K562 (cell line): ENCODE results near the gene PDK1. TPM values are rescaled to one million over a fixed set of nuclear protein-coding genes. Genes with fewer than 3 reads are reported as not detected.
A peak's percentile ranks its signal among the peaks of the same experiment; 100 is the strongest.

Experiments used
- CCAR2 ChIP-seq: fragments of 200-400 bp; formaldehyde crosslinking; IDR thresholded peaks from 2 replicates; pipeline ENCODE4 v1.6.1; 2017; ENCODE audit warnings: mild to moderate bottlenecking, low read depth, low read length
- CHCHD3 ChIP-seq: fragments of 250-450 bp; sonication (Bioruptor Pico); IDR thresholded peaks from 2 replicates; pipeline ENCODE4 v2.1.2; 2022; ENCODE audit warnings: mild to moderate bottlenecking
- HBP1 ChIP-seq: fragments of 450-650 bp; formaldehyde crosslinking; IDR thresholded peaks from 2 replicates; pipeline ENCODE4 v1.4.0; 2022; ENCODE audit warnings: missing genetic modification characterization
- IRF2 ChIP-seq: sonication (generic); formaldehyde crosslinking; IDR thresholded peaks from 2 replicates; pipeline ENCODE4 v1.8.1; 2022; ENCODE audit warnings: mild to moderate bottlenecking, missing genetic modification reagents
- MYNN ChIP-seq, 2 experiments: sonication (generic); formaldehyde crosslinking in 1 of 2; IDR thresholded peaks; 2 replicates each; pipeline versions ENCODE4 v1.5.0 to v1.6.1; 2016 to 2020; ENCODE audit warnings: antibody characterized with exemption in 1 of 2, missing genetic modification reagents in 1 of 2
- NR4A1 ChIP-seq, 2 experiments: fragments of 250-450 bp in 1 of 2; fragments of 450-650 bp in 1 of 2; sonication (Bioruptor Pico) in 1 of 2; IDR thresholded peaks; 2 replicates each; pipeline versions ENCODE4 v1.4.0 to v1.6.1; 2016 to 2020; ENCODE audit warnings: mild to moderate bottlenecking in 2 of 2, missing compliant biosample characterization in 1 of 2, missing genetic modification characterization in 1 of 2, moderate library complexity in 1 of 2
- PHF21A ChIP-seq: fragments of 450-650 bp; IDR thresholded peaks from 2 replicates; pipeline ENCODE4 v1.6.1; 2017; ENCODE audit warnings: low read depth, borderline replicate concordance
- POLR2AphosphoS5 ChIP-seq: IDR thresholded peaks from 2 replicates; pipeline ENCODE4 v1.6.1; 2011; ENCODE audit warnings: mild to moderate bottlenecking, low read depth, low read length, moderate library complexity; ENCODE audit not compliant: control insufficient read depth, insufficient read depth
- POLR2G ChIP-seq: fragments of 200-400 bp; formaldehyde crosslinking; IDR thresholded peaks from 2 replicates; pipeline ENCODE4 v1.6.1; 2017; ENCODE audit warnings: low read depth, mild to moderate bottlenecking, antibody characterized with exemption, low read length, moderate library complexity
- SNAPC5 ChIP-seq: fragments of 250-450 bp; sonication (Bioruptor Pico); IDR thresholded peaks from 2 replicates; pipeline ENCODE4 v1.8.0; 2021; ENCODE audit warnings: moderate library complexity, mild to moderate bottlenecking, inconsistent platforms
- ZFP36 ChIP-seq: fragments of 150-350 bp; IDR thresholded peaks from 2 replicates; pipeline ENCODE4 v1.6.1; 2018; ENCODE audit warnings: low read length, low read depth; ENCODE audit not compliant: partially characterized antibody
- ZNF174 ChIP-seq: fragments of 250-450 bp; sonication (Bioruptor Pico); IDR thresholded peaks from 2 replicates; pipeline ENCODE4 v1.4.0; 2020; ENCODE audit warnings: mild to moderate bottlenecking
- polyA plus RNA-seq, 8 experiments: library from polyadenylated mRNA; depleted of rRNA in 4 of 8; stranded (reverse) in 5 of 8; unstranded in 3 of 8; fragments of >200 nt; fragmentation: Nextera tagmentation in 2 of 8; fragmentation: Illumina TruSeq in 1 of 8; extraction: Ambion mirVana in 2 of 8; extraction: Trizol in 1 of 8; gene quantifications; 2 replicates each; pipeline versions ENCODE4 v1.2.1 to v1.2.3, GENCODE V29; 2011 to 2014; ENCODE audit warnings: inconsistent platforms in 1 of 8, missing spikeins in 1 of 8
- total RNA-seq, 7 experiments: library from RNA; depleted of rRNA in 6 of 7; stranded (reverse); fragments of >200 nt in 6 of 7; fragmentation: Illumina TruSeq in 2 of 7; extraction: Trizol in 2 of 7; gene quantifications; 2 replicates each; pipeline versions ENCODE4 v1.2.1 to v1.2.3, GENCODE V29; 2011 to 2021; ENCODE audit warnings: low replicate concordance in 1 of 7
- TF ChIP-seq, protein P1 (sequence below), 2 experiments: fragments of 450-650 bp in 1 of 2; sonication (generic) in 1 of 2; formaldehyde crosslinking in 1 of 2; IDR thresholded peaks; 2 replicates each; pipeline versions ENCODE4 v1.7.1 to v1.9.0; 2016 to 2022; ENCODE audit warnings: inconsistent platforms in 1 of 2, mild to moderate bottlenecking in 1 of 2, missing genetic modification reagents in 1 of 2
- TF ChIP-seq, protein P2 (sequence below), 2 experiments: fragments of 450-650 bp in 1 of 2; sonication (generic) in 1 of 2; formaldehyde crosslinking; conservative IDR thresholded peaks; 2 replicates each; pipeline versions ENCODE4 v1.4.0 to v1.8.1; 2020 to 2022; ENCODE audit warnings: mild to moderate bottlenecking in 1 of 2, missing genetic modification reagents in 1 of 2

The PDK1 gene
- total and polyA plus RNA-seq, 9 of the 15 experiments (the other 6 are each of a cell fraction or from before 2014, with no cell fraction given), result 3.5 to 176 (median 13.9) TPM

- TF ChIP-seq, protein P1, sequence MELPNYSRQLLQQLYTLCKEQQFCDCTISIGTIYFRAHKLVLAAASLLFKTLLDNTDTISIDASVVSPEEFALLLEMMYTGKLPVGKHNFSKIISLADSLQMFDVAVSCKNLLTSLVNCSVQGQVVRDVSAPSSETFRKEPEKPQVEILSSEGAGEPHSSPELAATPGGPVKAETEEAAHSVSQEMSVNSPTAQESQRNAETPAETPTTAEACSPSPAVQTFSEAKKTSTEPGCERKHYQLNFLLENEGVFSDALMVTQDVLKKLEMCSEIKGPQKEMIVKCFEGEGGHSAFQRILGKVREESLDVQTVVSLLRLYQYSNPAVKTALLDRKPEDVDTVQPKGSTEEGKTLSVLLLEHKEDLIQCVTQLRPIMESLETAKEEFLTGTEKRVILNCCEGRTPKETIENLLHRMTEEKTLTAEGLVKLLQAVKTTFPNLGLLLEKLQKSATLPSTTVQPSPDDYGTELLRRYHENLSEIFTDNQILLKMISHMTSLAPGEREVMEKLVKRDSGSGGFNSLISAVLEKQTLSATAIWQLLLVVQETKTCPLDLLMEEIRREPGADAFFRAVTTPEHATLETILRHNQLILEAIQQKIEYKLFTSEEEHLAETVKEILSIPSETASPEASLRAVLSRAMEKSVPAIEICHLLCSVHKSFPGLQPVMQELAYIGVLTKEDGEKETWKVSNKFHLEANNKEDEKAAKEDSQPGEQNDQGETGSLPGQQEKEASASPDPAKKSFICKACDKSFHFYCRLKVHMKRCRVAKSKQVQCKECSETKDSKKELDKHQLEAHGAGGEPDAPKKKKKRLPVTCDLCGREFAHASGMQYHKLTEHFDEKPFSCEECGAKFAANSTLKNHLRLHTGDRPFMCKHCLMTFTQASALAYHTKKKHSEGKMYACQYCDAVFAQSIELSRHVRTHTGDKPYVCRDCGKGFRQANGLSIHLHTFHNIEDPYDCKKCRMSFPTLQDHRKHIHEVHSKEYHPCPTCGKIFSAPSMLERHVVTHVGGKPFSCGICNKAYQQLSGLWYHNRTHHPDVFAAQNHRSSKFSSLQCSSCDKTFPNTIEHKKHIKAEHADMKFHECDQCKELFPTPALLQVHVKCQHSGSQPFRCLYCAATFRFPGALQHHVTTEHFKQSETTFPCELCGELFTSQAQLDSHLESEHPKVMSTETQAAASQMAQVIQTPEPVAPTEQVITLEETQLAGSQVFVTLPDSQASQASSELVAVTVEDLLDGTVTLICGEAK (IDR thresholded peaks at IDR 0.05), result no peak
- TF ChIP-seq, protein P1 (CRISPR knock-in tag; IDR thresholded peaks at IDR 0.05), result no peak
- TF ChIP-seq, protein P2, sequence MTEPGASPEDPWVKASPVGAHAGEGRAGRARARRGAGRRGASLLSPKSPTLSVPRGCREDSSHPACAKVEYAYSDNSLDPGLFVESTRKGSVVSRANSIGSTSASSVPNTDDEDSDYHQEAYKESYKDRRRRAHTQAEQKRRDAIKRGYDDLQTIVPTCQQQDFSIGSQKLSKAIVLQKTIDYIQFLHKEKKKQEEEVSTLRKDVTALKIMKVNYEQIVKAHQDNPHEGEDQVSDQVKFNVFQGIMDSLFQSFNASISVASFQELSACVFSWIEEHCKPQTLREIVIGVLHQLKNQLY (CRISPR knock-in tag; conservative IDR thresholded peaks at IDR 0.05), result no peak
- TF ChIP-seq IRF2 (no peak), ZFP36 (no peak), CCAR2 (no peak), SNAPC5 (CRISPR knock-in tag) (no peak), PHF21A (peak; percentile 74; the same call in 1 of the 2 replicates), NR4A1 (CRISPR knock-in tag; IDR thresholded peaks at IDR 0.05) (no peak), NR4A1 (tag; IDR thresholded peaks at IDR 0.05) (peak; percentile 36; the same call in 1 of the 2 replicates), CHCHD3 (no peak), HBP1 (no peak), ZNF174 (CRISPR knock-in tag) (no peak), POLR2AphosphoS5 (peak; percentile 96), POLR2G (no peak), MYNN (IDR thresholded peaks at IDR 0.05) (peak; percentile 85; the same call in 1 of the 2 replicates), MYNN (CRISPR knock-in tag; IDR thresholded peaks at IDR 0.05) (no peak)
These were observed 3.2 kb upstream of the PDK1 start (continued) for GRCh38 chr2:172552547-172553291.
